Uterus (tissue), 2 donors: ENCODE measurements around the gene MS4A5.

Source experiments
- POLR2A ChIP-seq, 2 donors: fragments of 450-650 bp; IDR thresholded peaks; one replicate each; pipeline ENCODE4 v1.6.1; 2016; ENCODE audit warnings: antibody characterized with exemption in 2 of 2, mild to moderate bottlenecking in 1 of 2, moderate library complexity in 1 of 2
- TF ChIP-seq, protein P1 (sequence below), 4 experiments: fragments of 200-600 bp in 2 of 4; fragments of 450-650 bp in 2 of 4; sonication (generic) in 2 of 4; IDR thresholded peaks; one replicate each; pipeline ENCODE4 v1.5.1; 2016 to 2019; ENCODE audit warnings: antibody characterized with exemption in 4 of 4, mild to moderate bottlenecking in 2 of 4, moderate library complexity in 1 of 4

DNA sequence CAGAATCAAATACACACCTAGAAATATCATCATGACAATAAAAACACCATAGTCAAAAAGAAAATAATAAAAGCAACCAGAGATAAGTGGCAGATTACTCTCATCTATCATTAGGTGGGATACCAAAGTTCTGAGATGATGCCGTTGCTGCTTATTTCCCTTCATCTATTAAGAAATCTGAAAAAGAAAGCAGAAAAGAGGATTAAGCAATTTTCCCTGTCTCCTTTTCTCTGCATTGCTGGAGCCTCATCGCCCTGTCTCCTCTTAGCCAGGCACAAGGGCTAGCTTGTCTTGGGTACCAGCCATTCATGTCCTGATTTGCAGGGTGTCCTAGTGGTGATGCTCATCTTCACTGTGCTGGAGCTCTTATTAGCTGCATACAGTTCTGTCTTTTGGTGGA, 37.0 kb upstream of the MS4A5 start:
- no peak for TF ChIP-seq POLR2A (IDR thresholded peaks at IDR 0.05)
- TF ChIP-seq, protein P1, sequence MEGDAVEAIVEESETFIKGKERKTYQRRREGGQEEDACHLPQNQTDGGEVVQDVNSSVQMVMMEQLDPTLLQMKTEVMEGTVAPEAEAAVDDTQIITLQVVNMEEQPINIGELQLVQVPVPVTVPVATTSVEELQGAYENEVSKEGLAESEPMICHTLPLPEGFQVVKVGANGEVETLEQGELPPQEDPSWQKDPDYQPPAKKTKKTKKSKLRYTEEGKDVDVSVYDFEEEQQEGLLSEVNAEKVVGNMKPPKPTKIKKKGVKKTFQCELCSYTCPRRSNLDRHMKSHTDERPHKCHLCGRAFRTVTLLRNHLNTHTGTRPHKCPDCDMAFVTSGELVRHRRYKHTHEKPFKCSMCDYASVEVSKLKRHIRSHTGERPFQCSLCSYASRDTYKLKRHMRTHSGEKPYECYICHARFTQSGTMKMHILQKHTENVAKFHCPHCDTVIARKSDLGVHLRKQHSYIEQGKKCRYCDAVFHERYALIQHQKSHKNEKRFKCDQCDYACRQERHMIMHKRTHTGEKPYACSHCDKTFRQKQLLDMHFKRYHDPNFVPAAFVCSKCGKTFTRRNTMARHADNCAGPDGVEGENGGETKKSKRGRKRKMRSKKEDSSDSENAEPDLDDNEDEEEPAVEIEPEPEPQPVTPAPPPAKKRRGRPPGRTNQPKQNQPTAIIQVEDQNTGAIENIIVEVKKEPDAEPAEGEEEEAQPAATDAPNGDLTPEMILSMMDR (IDR thresholded peaks at IDR 0.05), result no peak
